Activated T-helper 17 cell treated with anti-CD3 and anti-CD28 coated beads, Interleukin-2, amount 50 U/mL, for 72 hours (primary cell): ENCODE measurements around the gene ARVCF. TPM values are rescaled to one million over a fixed set of nuclear protein-coding genes. Genes with fewer than 3 reads are reported as not detected.

Experiments used
- ATAC-seq: fragments of 150-1000 bp; cut with Tn5 transposase; replicated peaks from 2 replicates; pipeline ENCODE4 v1.10.0; 2021; ENCODE audit warnings: mild to moderate bottlenecking, moderate library complexity
- H3K27ac Mint-ChIP-seq: one replicate; pipeline ENCODE4 v1.8.0; 2022; ENCODE audit warnings: mixed read lengths
- H3K27me3 Mint-ChIP-seq: one replicate; pipeline ENCODE4 v1.8.0; 2022; ENCODE audit warnings: mixed read lengths
- H3K36me3 Mint-ChIP-seq: one replicate; pipeline ENCODE4 v1.8.0; 2022; ENCODE audit warnings: low read depth, mild to moderate bottlenecking, mixed read lengths
- H3K4me1 Mint-ChIP-seq: one replicate; pipeline ENCODE4 v1.8.0; 2022; ENCODE audit warnings: mixed read lengths
- H3K4me3 Mint-ChIP-seq: one replicate; pipeline ENCODE4 v1.8.0; 2022; ENCODE audit warnings: mild to moderate bottlenecking, mixed read lengths
- H3K9me3 Mint-ChIP-seq: one replicate; pipeline ENCODE4 v1.8.0; 2022; ENCODE audit warnings: mixed read lengths
- total RNA-seq, 2 donors: library from RNA; stranded (reverse); gene quantifications; one replicate each; pipeline ENCODE4 v1.2.3, GENCODE V29; 2022

ARVCF gene
- total RNA-seq, 2 donors from 2014 or later: 1.0 to 1.2 TPM

- Mint-ChIP-seq H3K9me3 (no peaks in the 10 kb centered on the region), H3K27me3 (no peaks in the 10 kb centered on the region), H3K27ac (no peak overlapping the region), H3K4me3 (peak overlapping the region; percentile 21), H3K4me1 (no peaks in the 10 kb centered on the region), H3K36me3 (no peaks in the 10 kb centered on the region)
- ATAC-seq: peak; percentile 92
Observed at GRCh38 chr22:19986410-19987341, 29.9 kb downstream of the ARVCF start.

GRCh38 chr22:19986011-19986409 is 30.6 kb downstream of the ARVCF start:
- peak overlapping the region; percentile 21 for H3K4me3 Mint-ChIP-seq
- ATAC-seq: no peak
- H3K36me3 Mint-ChIP-seq: no peaks in the 10 kb centered on the region

GRCh38 chr22:19984851-19985811 is 31.5 kb downstream of the ARVCF start:
- H3K4me1 Mint-ChIP-seq: no peaks in the 10 kb centered on the region
- H3K27me3 Mint-ChIP-seq: no peaks in the 10 kb centered on the region

More at GRCh38 chr22:19986011-19986409, 30.6 kb downstream of the ARVCF start:
- no peaks in the 10 kb centered on the region for H3K27me3 Mint-ChIP-seq
- H3K9me3 Mint-ChIP-seq: no peaks in the 10 kb centered on the region
- no peaks in the 10 kb centered on the region for H3K4me1 Mint-ChIP-seq
- no peak overlapping the region for H3K27ac Mint-ChIP-seq

GRCh38 chr22:19984201-19984753 is 32.3 kb downstream of the ARVCF start:
- peak; percentile 44 for ATAC-seq
- Mint-ChIP-seq H3K27ac (no peak overlapping the region), H3K9me3 (no peaks in the 10 kb centered on the region), H3K4me3 (no peak overlapping the region), H3K27me3 (no peaks in the 10 kb centered on the region), H3K4me1 (no peaks in the 10 kb centered on the region), H3K36me3 (no peaks in the 10 kb centered on the region)

More at GRCh38 chr22:19984851-19985811, 31.5 kb downstream of the ARVCF start:
- no peaks in the 10 kb centered on the region for H3K9me3 Mint-ChIP-seq
- no peak for ATAC-seq
- no peak overlapping the region for H3K27ac Mint-ChIP-seq
- no peaks in the 10 kb centered on the region for H3K36me3 Mint-ChIP-seq
- H3K4me3 Mint-ChIP-seq: no peak overlapping the region

GRCh38 chr22:19983741-19984140 is 32.9 kb downstream of the ARVCF start:
- Mint-ChIP-seq H3K9me3 (no peaks in the 10 kb centered on the region), H3K27me3 (no peaks in the 10 kb centered on the region), H3K36me3 (no peaks in the 10 kb centered on the region), H3K27ac (no peak overlapping the region), H3K4me1 (no peaks in the 10 kb centered on the region), H3K4me3 (no peak overlapping the region)
- ATAC-seq: no peak

- Mint-ChIP-seq H3K27me3 (no peaks in the 10 kb centered on the region), H3K4me3 (no peak overlapping the region), H3K27ac (no peak overlapping the region), H3K4me1 (no peaks in the 10 kb centered on the region), H3K9me3 (no peaks in the 10 kb centered on the region), H3K36me3 (no peaks in the 10 kb centered on the region)
- no peak for ATAC-seq
Observed at GRCh38 chr22:19982991-19983578, 33.5 kb downstream of the ARVCF start.

- H3K9me3 Mint-ChIP-seq: no peaks in the 10 kb centered on the region
- no peak overlapping the region for H3K27ac Mint-ChIP-seq
- no peak overlapping the region for H3K4me3 Mint-ChIP-seq
- no peaks in the 10 kb centered on the region for H3K4me1 Mint-ChIP-seq
- no peak for ATAC-seq
- H3K27me3 Mint-ChIP-seq: no peaks in the 10 kb centered on the region
- H3K36me3 Mint-ChIP-seq: no peaks in the 10 kb centered on the region
Observed at GRCh38 chr22:19981961-19982920, 34.4 kb downstream of the ARVCF start.

GRCh38 chr22:19981171-19981960 is 35.3 kb downstream of the ARVCF start:
- Mint-ChIP-seq H3K27me3 (no peaks in the 10 kb centered on the region), H3K9me3 (no peaks in the 10 kb centered on the region)

GRCh38 chr22:19980766-19981165 is 35.9 kb downstream of the ARVCF start:
- Mint-ChIP-seq H3K4me1 (no peaks in the 10 kb centered on the region), H3K27ac (no peak overlapping the region)
- no peak for ATAC-seq

More at GRCh38 chr22:19981171-19981960, 35.3 kb downstream of the ARVCF start:
- H3K27ac Mint-ChIP-seq: no peak overlapping the region
- H3K4me3 Mint-ChIP-seq: no peak overlapping the region
- H3K36me3 Mint-ChIP-seq: no peaks in the 10 kb centered on the region
- H3K4me1 Mint-ChIP-seq: no peaks in the 10 kb centered on the region
- no peak for ATAC-seq

GRCh38 chr22:19979712-19980493 is 36.7 kb downstream of the ARVCF start:
- no peaks in the 10 kb centered on the region for H3K27me3 Mint-ChIP-seq
- no peaks in the 10 kb centered on the region for H3K36me3 Mint-ChIP-seq
- no peak overlapping the region for H3K4me3 Mint-ChIP-seq
- H3K27ac Mint-ChIP-seq: no peak overlapping the region
- ATAC-seq: no peak
- no peaks in the 10 kb centered on the region for H3K4me1 Mint-ChIP-seq
- no peaks in the 10 kb centered on the region for H3K9me3 Mint-ChIP-seq

More at GRCh38 chr22:19980766-19981165, 35.9 kb downstream of the ARVCF start:
- Mint-ChIP-seq H3K27me3 (no peaks in the 10 kb centered on the region), H3K4me3 (no peak overlapping the region), H3K36me3 (no peaks in the 10 kb centered on the region), H3K9me3 (no peaks in the 10 kb centered on the region)

- no peak for ATAC-seq
- Mint-ChIP-seq H3K4me3 (no peak overlapping the region), H3K27me3 (no peaks in the 10 kb centered on the region), H3K27ac (no peak overlapping the region), H3K9me3 (no peaks in the 10 kb centered on the region), H3K4me1 (no peaks in the 10 kb centered on the region), H3K36me3 (no peaks in the 10 kb centered on the region)
Observed at GRCh38 chr22:19978748-19979147, 37.9 kb downstream of the ARVCF start.
